Neural cell (in vitro differentiated cells): ENCODE results near the gene TBC1D9B. TPM values are rescaled to one million over a fixed set of nuclear protein-coding genes. Genes with fewer than 3 reads are reported as not detected.
A peak's percentile ranks its signal among the peaks of the same experiment; 100 is the strongest.

Source experiments
- H2AFZ ChIP-seq: fragments of 200-600, 300-800 bp; sonication (generic), shearing (Covaris generic); 2 replicates; pipeline ENCODE4 v1.6.0; 2014; ENCODE audit warnings: low read depth, mild to moderate bottlenecking, antibody characterized with exemption, low read length, moderate library complexity
- H3F3A ChIP-seq: fragments of 200-600 bp; shearing (Covaris generic); 2 replicates; pipeline ENCODE4 v1.6.1; 2016; ENCODE audit warnings: mild to moderate bottlenecking, moderate library complexity, mixed read lengths, antibody characterized with exemption, low read length; ENCODE audit not compliant: insufficient read depth, poor library complexity, severe bottlenecking
- H3K27ac ChIP-seq: fragments of 200-600, 300-800 bp; sonication (generic), shearing (Covaris generic); 2 replicates; pipeline ENCODE4 v1.5.1; 2014; ENCODE audit warnings: mild to moderate bottlenecking, low read length, moderate library complexity
- H3K27me3 ChIP-seq: fragments of 300-800, 200-600 bp; sonication (generic), shearing (Covaris generic); 2 replicates; pipeline ENCODE4 v1.6.0; 2014; ENCODE audit warnings: mild to moderate bottlenecking, low read depth, low read length, moderate library complexity; ENCODE audit not compliant: insufficient read depth
- H3K36me3 ChIP-seq: fragments of 300-800, 200-600 bp; sonication (generic), shearing (Covaris generic); 2 replicates; pipeline ENCODE4 v1.5.1; 2014; ENCODE audit warnings: mild to moderate bottlenecking, antibody characterized with exemption, low read length, moderate library complexity; ENCODE audit not compliant: insufficient read depth
- H3K4me2 ChIP-seq: fragments of 300-800, 200-600 bp; sonication (generic), shearing (Covaris generic); 2 replicates; pipeline ENCODE4 v1.6.0; 2014; ENCODE audit warnings: mild to moderate bottlenecking, low read length
- H3K4me3 ChIP-seq: fragments of 300-800, 200-600 bp; sonication (generic), shearing (Covaris generic); 2 replicates; pipeline ENCODE4 v1.5.1; 2014; ENCODE audit warnings: mild to moderate bottlenecking, low read length, moderate library complexity
- H3K79me2 ChIP-seq: fragments of 200-600 bp; shearing (Covaris generic); replicated peaks from 2 replicates; pipeline ENCODE4 v1.6.0; 2014; ENCODE audit warnings: mild to moderate bottlenecking, low read length, moderate library complexity; ENCODE audit not compliant: insufficient read depth
- H3K9ac ChIP-seq: fragments of 300-800, 200-600 bp; sonication (generic), shearing (Covaris generic); 2 replicates; pipeline ENCODE4 v1.6.1; 2016; ENCODE audit warnings: mild to moderate bottlenecking, low read length, mixed read lengths
- H3K9me2 ChIP-seq: fragments of 200-600 bp; shearing (Covaris generic); 2 replicates; pipeline ENCODE4 v1.6.1; 2016; ENCODE audit warnings: mild to moderate bottlenecking, low read length, mixed read lengths; ENCODE audit not compliant: insufficient read depth
- H3K9me3 ChIP-seq: fragments of 200-600, 300-800 bp; sonication (generic), shearing (Covaris generic); 2 replicates; pipeline ENCODE4 v1.6.1; 2016; ENCODE audit warnings: mild to moderate bottlenecking, mixed run types, low read length, moderate library complexity, mixed read lengths
- H4K20me1 ChIP-seq: fragments of 200-600 bp; shearing (Covaris generic); 2 replicates; pipeline ENCODE4 v1.6.1; 2016; ENCODE audit warnings: mild to moderate bottlenecking, mixed run types; ENCODE audit not compliant: insufficient read depth
- CTCF ChIP-seq: fragments of 450-650 bp; IDR thresholded peaks from 2 replicates; pipeline ENCODE4 v1.5.1; 2014; ENCODE audit warnings: antibody characterized with exemption, mild to moderate bottlenecking, moderate library complexity; ENCODE audit not compliant: poor library complexity, severe bottlenecking
- EP300 ChIP-seq: fragments of 450-650 bp; conservative IDR thresholded peaks from 2 replicates; pipeline ENCODE4 v1.6.1; 2014; ENCODE audit warnings: antibody characterized with exemption, mild to moderate bottlenecking, moderate library complexity; ENCODE audit not compliant: poor library complexity, severe bottlenecking
- EZH2 ChIP-seq: fragments of 200-600, 300-800 bp; shearing (Covaris generic), sonication (generic); IDR thresholded peaks from 2 replicates; pipeline ENCODE4 v1.6.1; 2014; ENCODE audit warnings: antibody characterized with exemption, low read length, borderline replicate concordance, mild to moderate bottlenecking; ENCODE audit not compliant: insufficient read depth, poor library complexity, severe bottlenecking
- MXI1 ChIP-seq: fragments of 450-650 bp; conservative IDR thresholded peaks from 2 replicates; pipeline ENCODE4 v1.6.1; 2014; ENCODE audit warnings: antibody characterized with exemption, mild to moderate bottlenecking; ENCODE audit not compliant: poor library complexity, severe bottlenecking
- POLR2AphosphoS5 ChIP-seq: IDR thresholded peaks from 2 replicates; pipeline ENCODE4 v1.6.1; 2012
- RAD21 ChIP-seq: fragments of 450-650 bp; conservative IDR thresholded peaks from 2 replicates; pipeline ENCODE4 v1.6.1; 2014; ENCODE audit warnings: antibody characterized with exemption, mild to moderate bottlenecking, moderate library complexity
- REST ChIP-seq: IDR thresholded peaks from 2 replicates; pipeline ENCODE4 v1.6.1; 2012; ENCODE audit warnings: borderline replicate concordance
- SMC3 ChIP-seq: fragments of 450-650 bp; conservative IDR thresholded peaks from 2 replicates; pipeline ENCODE4 v1.6.1; 2014; ENCODE audit warnings: antibody characterized with exemption, mild to moderate bottlenecking, moderate library complexity; ENCODE audit not compliant: poor library complexity
- TAF1 ChIP-seq: IDR thresholded peaks from 2 replicates; pipeline ENCODE4 v1.6.1; 2012; ENCODE audit warnings: low read depth
- polyA plus RNA-seq: library from polyadenylated mRNA; depleted of rRNA; stranded (reverse); fragments of >200 nt; gene quantifications from 2 replicates; pipeline ENCODE4 v1.2.3, GENCODE V29; 2014

The TBC1D9B gene
- polyA plus RNA-seq, 1 donor from 2014 or later = 50.7 TPM

- Histone ChIP-seq H3K36me3 (no peaks in the 10 kb centered on the region), H3K9me2 (no peaks in the 10 kb centered on the region), H3K27me3 (peaks cover 4% of the 10 kb centered on the region), H3K4me2 (peak within 1 kb of the TSS; percentile 75), H3K27ac (peak within 1 kb of the TSS; percentile 80), H3K4me3 (peak within 1 kb of the TSS; percentile 99), H4K20me1 (no peaks in the 10 kb centered on the region), H3F3A (no peaks in the 10 kb centered on the region), H3K9me3 (no peaks in the 10 kb centered on the region), H2AFZ (no peak within 1 kb of the TSS), H3K9ac (peak within 1 kb of the TSS; percentile 92), H3K79me2 (peaks cover 12% of the 10 kb centered on the region)
- peak; percentile 87 for TF ChIP-seq REST
- TF ChIP-seq SMC3 = no peak
- TF ChIP-seq MXI1 = peak; percentile 80
- no peak for TF ChIP-seq EZH2
- TF ChIP-seq TAF1 = peak; percentile 79
- TF ChIP-seq RAD21 = peak; percentile 37
- peak; percentile 36 for TF ChIP-seq EP300
- TF ChIP-seq CTCF = peak; percentile 41
- peak; percentile 97 for TF ChIP-seq POLR2AphosphoS5
These were observed 87.0 kb downstream of the TBC1D9B start, which contains the start of gene SQSTM1 for GRCh38 chr5:179820483-179821297. SQSTM1 (plus strand) TSS chr5:179820905; CDS start chr5:179820937, 32 bp downstream.

GRCh38 chr5:179820127-179820482, 87.6 kb downstream of the TBC1D9B start:
- no peaks in the 10 kb centered on the region for H3F3A ChIP-seq
- H3K4me3 ChIP-seq = peak overlapping the region; percentile 99
- H3K9me2 ChIP-seq = no peaks in the 10 kb centered on the region
- no peaks in the 10 kb centered on the region for H3K9me3 ChIP-seq
- no peaks in the 10 kb centered on the region for H3K36me3 ChIP-seq
- H3K27me3 ChIP-seq = peaks cover 4% of the 10 kb centered on the region
- no peaks in the 10 kb centered on the region for H4K20me1 ChIP-seq
- H3K9ac ChIP-seq = peak overlapping the region; percentile 92
- H2AFZ ChIP-seq = no peak overlapping the region
- peak overlapping the region; percentile 80 for H3K27ac ChIP-seq
- peaks cover 12% of the 10 kb centered on the region for H3K79me2 ChIP-seq
- no peak for TF ChIP-seq TAF1
- no peak for TF ChIP-seq MXI1
- no peak for TF ChIP-seq POLR2AphosphoS5
- TF ChIP-seq EP300 = no peak
- TF ChIP-seq REST = no peak
- TF ChIP-seq EZH2 = no peak
- TF ChIP-seq RAD21 = no peak
- TF ChIP-seq CTCF = no peak
- H3K4me2 ChIP-seq = peak overlapping the region; percentile 68
